ENCODE data around the gene A3GALT2.

DNA sequence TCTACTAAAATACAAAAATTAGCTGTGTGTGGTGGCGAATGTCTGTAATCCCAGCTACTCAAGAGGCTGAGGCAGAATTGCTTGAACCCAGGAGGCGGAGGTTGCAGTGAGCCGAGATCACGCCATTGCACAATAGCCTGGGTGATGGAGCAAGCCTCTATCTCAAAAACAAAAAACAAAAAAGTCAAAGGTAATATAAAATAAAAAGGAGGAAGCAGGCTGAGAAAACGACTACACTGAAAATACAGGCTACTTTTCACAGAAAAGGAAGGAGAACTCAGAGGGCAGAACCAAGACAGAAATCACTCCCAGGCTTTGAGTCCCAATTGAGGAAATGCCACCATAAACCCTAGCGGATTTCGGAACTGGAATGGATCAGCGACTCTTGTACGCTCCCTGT is 5.9 kb upstream of the A3GALT2 start:
- TF ChIP-seq, protein P1, sequence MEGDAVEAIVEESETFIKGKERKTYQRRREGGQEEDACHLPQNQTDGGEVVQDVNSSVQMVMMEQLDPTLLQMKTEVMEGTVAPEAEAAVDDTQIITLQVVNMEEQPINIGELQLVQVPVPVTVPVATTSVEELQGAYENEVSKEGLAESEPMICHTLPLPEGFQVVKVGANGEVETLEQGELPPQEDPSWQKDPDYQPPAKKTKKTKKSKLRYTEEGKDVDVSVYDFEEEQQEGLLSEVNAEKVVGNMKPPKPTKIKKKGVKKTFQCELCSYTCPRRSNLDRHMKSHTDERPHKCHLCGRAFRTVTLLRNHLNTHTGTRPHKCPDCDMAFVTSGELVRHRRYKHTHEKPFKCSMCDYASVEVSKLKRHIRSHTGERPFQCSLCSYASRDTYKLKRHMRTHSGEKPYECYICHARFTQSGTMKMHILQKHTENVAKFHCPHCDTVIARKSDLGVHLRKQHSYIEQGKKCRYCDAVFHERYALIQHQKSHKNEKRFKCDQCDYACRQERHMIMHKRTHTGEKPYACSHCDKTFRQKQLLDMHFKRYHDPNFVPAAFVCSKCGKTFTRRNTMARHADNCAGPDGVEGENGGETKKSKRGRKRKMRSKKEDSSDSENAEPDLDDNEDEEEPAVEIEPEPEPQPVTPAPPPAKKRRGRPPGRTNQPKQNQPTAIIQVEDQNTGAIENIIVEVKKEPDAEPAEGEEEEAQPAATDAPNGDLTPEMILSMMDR (IDR thresholded peaks at IDR 0.05) = no peak
- no peak for TF ChIP-seq EZH2 (IDR thresholded peaks at IDR 0.05; ENCODE audit: borderline replicate concordance, insufficient read depth, low read depth, low read length, poor library complexity, severe bottlenecking)
